GM18519 (cell line): ENCODE results near the gene GLDN.
"Not testable (repeated sequence)": the region's sequence is repeated elsewhere in the genome, so short reads cannot be mapped to it uniquely, and the experiment has no call there.

Experiments used
- ATAC-seq: cut with Tn5 transposase; IDR thresholded peaks from one replicate; pipeline ENCODE4 v1.9.1; 2021; ENCODE audit warnings: mild to moderate bottlenecking, moderate library complexity; ENCODE audit not compliant: unreplicated experiment, low FRiP score

GLDN gene

GRCh38 chr15:51386029-51386428, 44.6 kb downstream of the GLDN start:
- no peak for ATAC-seq

- ATAC-seq = no peak
These were observed 45.0 kb downstream of the GLDN start for GRCh38 chr15:51386486-51386885.

DNA sequence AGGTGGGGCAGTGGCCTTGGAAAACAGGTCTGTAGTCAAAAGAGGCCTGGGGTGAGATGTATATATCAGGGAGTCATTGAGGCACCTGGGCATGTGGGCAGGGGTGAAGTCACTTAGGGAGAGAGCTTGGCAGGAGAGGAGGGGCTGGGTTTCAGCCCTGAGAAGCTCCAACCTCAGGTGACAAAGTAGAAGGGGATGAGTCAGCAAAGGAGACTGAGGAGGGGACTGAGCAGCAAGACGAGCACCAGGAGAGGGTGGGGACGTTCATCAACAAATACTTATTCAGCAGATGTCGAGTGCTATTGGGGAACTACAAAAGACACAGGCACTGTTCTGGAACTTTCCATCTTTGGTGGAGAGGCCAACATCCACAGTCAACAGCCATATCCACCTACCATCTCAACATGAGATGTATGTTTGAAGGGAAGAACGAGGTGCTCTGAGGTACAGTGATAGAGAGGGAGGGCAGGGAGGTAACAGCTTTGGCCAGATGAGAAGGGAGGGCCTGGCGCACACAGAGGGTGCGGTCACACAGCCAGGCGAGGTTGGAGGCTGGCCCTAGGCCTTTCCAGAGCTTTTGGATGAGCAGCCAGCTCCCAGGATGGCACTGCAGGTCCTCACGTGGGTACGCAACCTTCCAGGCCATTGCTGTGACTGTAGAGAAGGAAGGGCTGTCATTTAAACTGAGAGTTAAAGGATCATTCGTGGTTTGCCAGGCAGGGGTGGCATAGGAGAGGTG, 45.7 kb downstream of the GLDN start:
- ATAC-seq = no peak

DNA sequence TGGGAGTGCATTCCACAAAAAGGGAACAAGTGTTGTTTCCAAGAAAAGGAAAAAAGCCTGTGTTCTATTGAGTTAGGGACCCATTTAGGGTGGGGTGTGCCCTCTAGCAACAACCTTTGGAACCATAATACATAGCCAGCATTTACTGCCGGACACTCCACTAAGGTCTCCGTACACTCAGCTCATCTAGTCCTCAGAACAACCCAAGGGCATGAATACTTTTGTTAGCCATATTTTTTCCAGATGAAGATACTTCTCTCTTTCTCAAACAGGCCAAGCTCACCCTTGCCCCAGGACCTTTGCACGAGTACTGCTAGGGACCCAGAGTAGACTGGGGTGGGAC, 46.2 kb downstream of the GLDN start:
- no peak for ATAC-seq

DNA sequence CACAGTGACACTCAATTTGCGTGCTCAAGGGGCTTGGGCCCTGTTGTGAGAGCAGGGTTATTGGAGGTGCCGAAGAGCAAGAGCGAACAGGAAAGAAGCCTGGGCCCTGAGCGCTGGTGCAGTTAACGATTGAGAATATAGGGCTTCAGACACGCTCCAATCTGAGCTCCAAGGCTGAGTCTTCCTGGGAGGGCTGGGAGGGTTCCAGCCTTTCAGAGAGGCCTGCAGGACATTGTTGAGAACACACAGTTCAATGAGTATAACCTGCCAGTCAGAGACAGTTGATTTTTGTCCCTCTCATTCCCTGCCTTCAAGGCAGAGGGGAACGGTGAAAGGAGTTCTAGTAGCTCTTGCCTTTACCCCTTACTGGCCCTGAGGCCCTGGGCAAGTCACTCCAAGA, 47.3 kb downstream of the GLDN start:
- no peak for ATAC-seq

GRCh38 chr15:51390241-51390965, 48.9 kb downstream of the GLDN start:
- no peak for ATAC-seq

DNA sequence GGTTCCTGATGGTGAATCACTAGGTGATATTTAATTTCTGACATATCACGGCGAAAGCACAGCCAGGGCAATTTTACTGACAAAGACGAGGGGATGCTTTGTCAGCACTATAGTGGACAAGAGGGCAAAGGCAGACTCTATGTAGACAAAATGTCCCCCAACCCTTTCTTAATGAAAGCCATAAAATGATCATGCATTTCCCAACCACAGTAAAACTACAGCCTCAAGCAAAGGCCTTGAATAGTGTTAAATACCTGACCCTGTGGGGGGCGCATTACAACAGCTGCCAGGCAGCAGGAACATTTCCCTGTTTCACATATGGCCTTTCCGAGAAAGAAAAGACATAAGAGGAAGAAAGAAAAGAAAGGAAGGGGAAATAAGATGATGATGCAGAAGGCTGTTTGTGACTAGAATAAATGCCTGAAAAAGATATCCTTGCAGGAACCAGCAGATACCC, 49.5 kb downstream of the GLDN start:
- no peak for ATAC-seq

DNA sequence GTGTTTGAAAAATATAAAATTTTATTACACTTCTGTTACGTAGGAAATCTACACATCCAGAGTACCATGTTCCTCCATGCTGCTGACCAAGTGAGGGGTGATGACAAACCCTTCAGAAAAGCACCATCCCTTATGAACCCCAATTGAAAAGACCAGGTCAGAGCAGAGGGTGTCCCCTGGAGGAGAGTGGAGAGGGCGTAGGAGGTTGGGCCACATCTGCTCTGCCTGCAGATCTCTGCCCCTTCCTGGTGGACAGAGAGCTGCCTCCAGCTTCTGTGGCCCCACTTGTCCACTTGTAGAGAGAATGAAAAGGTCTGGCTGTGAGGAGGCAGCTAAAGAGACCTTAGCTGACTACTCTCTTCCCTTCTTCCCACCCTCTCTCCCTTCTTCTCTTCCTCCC, 55.5 kb downstream of the GLDN start:
- ATAC-seq = no peak

GRCh38 chr15:51398626-51399025, 57.2 kb downstream of the GLDN start:
- no peak for ATAC-seq

DNA sequence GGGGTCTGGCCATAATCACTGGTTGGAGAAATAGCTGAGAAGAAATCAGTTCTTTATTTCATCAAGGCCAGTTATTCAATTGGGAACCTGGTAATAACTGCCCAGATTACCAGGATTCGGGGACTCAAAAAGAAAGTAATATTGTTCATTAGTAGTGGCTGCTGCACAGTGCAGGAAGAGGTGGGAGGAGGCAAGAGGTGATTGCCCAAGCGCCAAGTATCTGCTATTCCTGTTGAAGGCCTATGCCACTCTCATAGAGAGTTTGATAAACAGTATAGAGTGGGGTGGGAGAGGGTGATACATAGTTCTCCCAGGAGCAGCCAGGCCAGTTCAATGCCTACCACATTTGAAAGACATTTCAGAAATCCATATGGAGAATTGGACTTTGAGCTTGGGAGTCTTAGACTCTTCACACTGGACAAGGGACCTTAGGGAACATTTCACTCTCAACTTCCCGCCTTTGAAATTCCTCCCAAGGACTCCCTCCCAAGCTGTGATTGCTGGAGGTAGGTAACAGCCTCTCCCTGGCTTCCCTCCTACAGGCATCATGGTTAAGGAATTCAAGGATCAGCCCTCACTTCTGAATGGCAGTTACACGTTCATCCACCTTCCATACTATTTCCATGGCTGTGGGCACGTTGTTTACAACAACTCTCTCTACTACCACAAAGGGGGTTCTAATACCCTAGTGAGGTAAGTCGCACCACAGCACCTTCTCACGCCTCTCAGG, 59.8 kb downstream of the GLDN start:
- no peak for ATAC-seq

GRCh38 chr15:51401872-51402517, 60.5 kb downstream of the GLDN start:
- ATAC-seq = no peak

- ATAC-seq = no peak
These were observed 61.8 kb downstream of the GLDN start for GRCh38 chr15:51403072-51403878.

DNA sequence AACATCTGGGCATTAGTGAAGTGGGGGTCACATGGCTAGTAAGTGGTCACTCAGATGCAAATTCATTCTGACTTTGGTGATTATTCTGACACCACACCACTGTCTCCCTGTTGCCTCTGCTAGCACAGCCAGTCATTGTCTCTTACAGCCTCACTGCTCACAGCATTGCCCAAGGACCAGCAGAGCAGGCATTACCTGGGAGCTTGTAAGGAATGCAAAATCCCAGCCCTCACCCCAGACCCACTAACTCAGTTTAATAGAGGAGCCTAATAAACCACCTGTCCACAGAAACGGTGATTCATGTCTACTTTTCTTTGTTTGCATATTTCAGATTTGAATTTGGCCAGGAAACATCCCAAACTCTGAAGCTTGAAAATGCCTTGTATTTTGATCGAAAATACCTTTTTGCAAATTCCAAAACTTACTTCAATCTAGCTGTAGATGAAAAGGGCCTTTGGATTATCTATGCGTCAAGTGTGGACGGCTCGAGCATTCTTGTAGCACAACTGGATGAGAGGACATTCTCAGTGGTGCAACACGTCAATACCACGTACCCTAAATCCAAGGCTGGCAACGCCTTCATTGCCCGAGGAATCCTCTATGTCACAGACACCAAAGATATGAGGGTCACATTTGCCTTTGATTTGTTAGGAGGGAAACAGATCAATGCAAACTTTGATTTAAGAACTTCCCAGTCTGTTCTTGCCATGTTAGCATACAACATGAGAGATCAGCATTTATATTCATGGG, 62.7 kb downstream of the GLDN start:
- no peak for ATAC-seq

GRCh38 chr15:51405693-51406523, 64.5 kb downstream of the GLDN start:
- ATAC-seq = no peak

GRCh38 chr15:51414256-51414860, 72.9 kb downstream of the GLDN start:
- no peak for ATAC-seq

DNA sequence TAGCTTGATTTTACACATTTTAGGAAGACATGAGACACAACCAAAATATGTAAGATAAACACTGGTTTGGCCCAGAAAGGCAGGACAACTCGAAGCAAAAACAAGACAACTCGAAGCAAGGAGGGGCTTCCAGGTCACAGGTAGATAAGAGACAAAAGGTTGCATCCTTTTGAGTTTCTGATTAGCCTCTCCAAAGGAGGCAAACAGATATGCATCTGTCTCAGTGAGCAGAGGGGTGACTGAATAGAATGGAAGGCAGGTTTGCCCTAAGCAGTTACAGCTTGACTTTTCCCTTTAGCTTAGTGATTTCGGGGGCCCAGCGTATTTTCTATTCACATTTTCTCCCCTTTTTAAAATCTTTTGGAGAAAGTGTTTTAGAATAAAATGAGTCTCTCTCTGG, 74.7 kb downstream of the GLDN start:
- ATAC-seq = no peak

GRCh38 chr15:51423040-51423439, 81.6 kb downstream of the GLDN start:
- not testable (repeated sequence) for ATAC-seq

DNA sequence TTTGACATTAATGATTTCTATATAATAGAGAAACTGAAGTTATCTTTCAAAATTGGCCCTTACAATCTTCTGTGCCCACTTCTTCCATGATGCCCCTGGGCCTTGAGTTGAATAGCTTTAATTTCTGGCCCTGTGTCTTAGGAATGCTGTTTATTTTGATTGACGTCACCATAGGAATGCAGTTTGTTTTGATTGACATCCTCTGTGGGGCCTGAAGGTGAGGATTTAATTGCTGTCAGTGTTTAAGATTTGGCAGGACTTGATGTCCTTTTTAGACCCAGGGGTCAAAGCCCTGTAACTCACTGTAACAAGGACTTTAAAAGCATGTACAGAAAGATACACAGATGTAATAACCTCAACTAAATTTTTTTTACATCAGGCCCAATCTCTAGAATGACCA, 83.3 kb downstream of the GLDN start:
- no peak for ATAC-seq
